BJ (cell line): ENCODE data around the gene SPARC. TPM values are rescaled to one million over a fixed set of nuclear protein-coding genes. Genes with fewer than 3 reads are reported as not detected.

Source experiments
- CTCF ChIA-PET: fragments of 350-600 bp; formaldehyde crosslinking; extraction: SDS; loops from one replicate; lab custom pipeline; 2021; ENCODE audit warnings: antibody characterized with exemption, inconsistent platforms; lab: Yijun Ruan, JAX
- POLR2A ChIA-PET: fragments of 300-600 bp; sonication (Branson Sonifier 250); formaldehyde crosslinking; extraction: SDS; loops from one replicate; lab custom pipeline; 2021; ENCODE audit warnings: antibody characterized with exemption; lab: Charles Lee
- DNase-seq: peaks from one replicate; pipeline ENCODE4 v3.0.0-alpha.2; 2011; ENCODE audit warnings: low read depth
- H3K27me3 ChIP-seq: 2 replicates; pipeline ENCODE4 v1.6.0; 2011; ENCODE audit warnings: low read length; ENCODE audit not compliant: control insufficient read depth, insufficient read depth
- H3K36me3 ChIP-seq: 2 replicates; pipeline ENCODE4 v1.5.1; 2011; ENCODE audit warnings: low read length; ENCODE audit not compliant: control insufficient read depth, insufficient read depth
- H3K4me3 ChIP-seq: 2 replicates; pipeline ENCODE4 v1.5.1; 2011; ENCODE audit warnings: low read depth, mild to moderate bottlenecking, control low read depth, low read length
- CTCF ChIP-seq: IDR thresholded peaks from 2 replicates; pipeline ENCODE4 v1.5.1; 2011; ENCODE audit warnings: low read depth, mild to moderate bottlenecking, control low read depth, inconsistent platforms, low read length, moderate library complexity; ENCODE audit not compliant: insufficient read depth
- polyA plus RNA-seq: library from polyadenylated mRNA; depleted of rRNA; stranded (reverse); fragments of >200 nt; gene quantifications from 2 replicates; pipeline ENCODE4 v1.2.3, GENCODE V29; 2011

SPARC gene
- polyA plus RNA-seq, 1 experiment, result 17,277 TPM

DNA sequence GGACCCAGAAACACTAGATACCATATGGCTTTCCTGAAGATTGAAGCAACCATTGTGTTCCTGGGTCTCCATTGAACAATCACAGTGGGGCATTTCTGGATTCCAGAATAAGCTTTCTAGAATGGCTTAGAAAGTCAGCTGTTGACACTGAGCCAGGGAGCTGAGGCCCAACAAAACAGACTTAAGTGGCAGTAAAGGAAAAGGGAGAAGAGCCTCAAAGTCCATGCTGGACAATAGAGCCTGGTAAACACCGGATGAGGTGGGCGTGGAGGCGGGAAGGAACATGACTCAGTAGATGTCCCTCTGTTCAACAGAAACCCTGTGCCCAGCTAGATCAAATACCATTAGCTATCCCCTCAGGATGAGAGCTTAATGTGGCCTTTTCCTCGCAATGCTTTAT is 14.8 kb downstream of the SPARC start:
- Histone ChIP-seq H3K4me3 (no peak overlapping the region), H3K36me3 (peaks cover 63% of the 10 kb centered on the region), H3K27me3 (no peaks in the 10 kb centered on the region)
- ChIA-PET POLR2A (interaction anchor here (1.0 kb wide), 1 partner anchor 9 kb away, joined by 3 read pairs; no protein-coding TSS in a partner anchor), CTCF (interaction anchor here (1.0 to 4.0 kb wide), 7 partner anchors 10 to 151 kb away, joined by 3 to 33 read pairs (median 17); no protein-coding TSS in a partner anchor)
- TF ChIP-seq CTCF, result no peak
- no peak for DNase-seq

GRCh38 chr5:151670953-151671636 is 15.6 kb downstream of the SPARC start:
- TF ChIP-seq CTCF, result no peak
- no peak overlapping the region for H3K4me3 ChIP-seq
- POLR2A ChIA-PET, result interaction anchor here (0.5 to 1.0 kb wide), 2 partner anchors 10 to 14 kb away, joined by 3 to 4 read pairs; no protein-coding TSS in a partner anchor
- H3K27me3 ChIP-seq, result no peaks in the 10 kb centered on the region
- CTCF ChIA-PET, result interaction anchor here (1.3 to 4.0 kb wide), 6 partner anchors 11 to 71 kb away, joined by 4 to 33 read pairs (median 18); no protein-coding TSS in a partner anchor
- peaks cover 68% of the 10 kb centered on the region for H3K36me3 ChIP-seq
- no peak for DNase-seq

- no peak for TF ChIP-seq CTCF
- DNase-seq, result no peak
- Histone ChIP-seq H3K36me3 (peaks cover 76% of the 10 kb centered on the region), H3K4me3 (no peak overlapping the region), H3K27me3 (no peaks in the 10 kb centered on the region)
- ChIA-PET CTCF (interaction anchor here (1.2 to 4.0 kb wide), 6 partner anchors 9 to 72 kb away, joined by 3 to 33 read pairs (median 11); no protein-coding TSS in a partner anchor), POLR2A (interaction anchor here (1.0 to 1.3 kb wide), 2 partner anchors 9 to 11 kb away, joined by 3 to 4 read pairs; no protein-coding TSS in a partner anchor)
Measured at GRCh38 chr5:151670083-151670686, 16.5 kb downstream of the SPARC start.

GRCh38 chr5:151667083-151667482 is 19.6 kb downstream of the SPARC start:
- Histone ChIP-seq H3K27me3 (no peaks in the 10 kb centered on the region), H3K36me3 (peaks cover 76% of the 10 kb centered on the region), H3K4me3 (no peak overlapping the region)
- no peak for DNase-seq
- TF ChIP-seq CTCF, result no peak
- CTCF ChIA-PET, result interaction anchor here (0.7 to 11.3 kb wide), 6 partner anchors 15 to 75 kb away, joined by 3 to 234 read pairs (median 6); no protein-coding TSS in a partner anchor
- POLR2A ChIA-PET, result no interaction called here

- TF ChIP-seq CTCF, result no peak
- CTCF ChIA-PET, result interaction anchor here (0.8 to 11.3 kb wide), 12 partner anchors 9 to 76 kb away, joined by 3 to 234 read pairs (median 5); no protein-coding TSS in a partner anchor
Measured at GRCh38 chr5:151665613-151666012, 21.1 kb downstream of the SPARC start.

More at GRCh38 chr5:151665613-151666012, 21.1 kb downstream of the SPARC start:
- Histone ChIP-seq H3K36me3 (peaks cover 67% of the 10 kb centered on the region), H3K4me3 (no peak overlapping the region), H3K27me3 (no peaks in the 10 kb centered on the region)
- DNase-seq, result no peak
- POLR2A ChIA-PET, result interaction anchor here (1.2 to 1.8 kb wide), 2 partner anchors 22 to 75 kb away, joined by 4 to 11 read pairs; no protein-coding TSS in a partner anchor
